H1 (cell line): ENCODE data around the gene GRIK4. TPM values are rescaled to one million over a fixed set of nuclear protein-coding genes. Genes with fewer than 3 reads are reported as not detected.

Source experiments
- GABPA ChIP-seq: IDR thresholded peaks from 2 replicates; pipeline ENCODE4 v1.6.1; 2011; ENCODE audit warnings: mild to moderate bottlenecking, low read length, moderate library complexity, borderline replicate concordance; ENCODE audit not compliant: insufficient read depth
- polyA plus RNA-seq, 7 experiments: library from polyadenylated mRNA; depleted of rRNA in 3 of 7; stranded (reverse) in 5 of 7; unstranded in 2 of 7; fragments of >200 nt in 5 of 7; fragments of 200-250 nt in 2 of 7; gene quantifications; 1 replicate in 5 of 7; 2 replicates in 1 of 7; 4 replicates in 1 of 7; pipeline versions ENCODE4 v1.2.1 to v1.2.3, GENCODE V29; 2011 to 2013; ENCODE audit warnings: missing spikeins in 2 of 7, mixed read lengths in 2 of 7
- total RNA-seq: library from RNA; stranded (reverse); fragmentation: NEBNext Ultra II Directional; extraction: Animal tissue kit (Norgen Biotek cat#: 25700); gene quantifications from 2 replicates; pipeline ENCODE4 v1.2.1, GENCODE V29; 2021

Gene GRIK4
- total and polyA plus RNA-seq, 2 of the 8 experiments (the other 6 are each of a cell fraction or from before 2014, with no cell fraction given), result 1.2 to 2.9 TPM

GRCh38 chr11:120931057-120931779 lies 419.7 kb downstream of the GRIK4 start (continued):
- TF ChIP-seq GABPA, result no peak
- TF ChIP-seq, all 59 proteins: peak for 5
